Testis (tissue), 2 donors: ENCODE measurements around the gene GPR150.

Experiments
- CTCF ChIP-seq, 3 experiments: fragments of 450-650 bp in 2 of 3; fragments of 200-600 bp in 1 of 3; sonication (generic) in 1 of 3; IDR thresholded peaks; one replicate each; pipeline ENCODE4 v1.5.1; 2016 to 2019; ENCODE audit warnings: antibody characterized with exemption in 3 of 3, mild to moderate bottlenecking in 2 of 3, moderate library complexity in 1 of 3
- POLR2A ChIP-seq: fragments of 450-650 bp; IDR thresholded peaks from one replicate; pipeline ENCODE4 v1.6.1; 2017; ENCODE audit warnings: antibody characterized with exemption, mild to moderate bottlenecking, moderate library complexity

GRCh38 chr5:95590880-95591279 is 29.0 kb upstream of the GPR150 start:
- TF ChIP-seq CTCF (IDR thresholded peaks at IDR 0.05) (no peak), POLR2A (no peak)
